Measurements from ENCODE around the gene C10orf90.

Gene C10orf90

GRCh38 chr10:126458466-126458865 lies 212.0 kb downstream of the C10orf90 start:
- DNase-seq: no peak

- DNase-seq: no peak
These were observed 213.9 kb downstream of the C10orf90 start for GRCh38 chr10:126456632-126457031.

GRCh38 chr10:126455766-126456405 lies 214.6 kb downstream of the C10orf90 start:
- DNase-seq: no peak

- DNase-seq: no peak
These were observed 215.3 kb downstream of the C10orf90 start for GRCh38 chr10:126455036-126455765.

GRCh38 chr10:126454045-126454751 lies 216.3 kb downstream of the C10orf90 start:
- no peak for DNase-seq

- no peak for DNase-seq
These were observed 218.2 kb downstream of the C10orf90 start for GRCh38 chr10:126452245-126452644.

- DNase-seq: no peak
These were observed 222.4 kb downstream of the C10orf90 start for GRCh38 chr10:126448091-126448490.

- no peak for DNase-seq
These were observed 230.6 kb downstream of the C10orf90 start for GRCh38 chr10:126439942-126440341.

GRCh38 chr10:126438407-126438783 lies 232.1 kb downstream of the C10orf90 start:
- no peak for DNase-seq

GRCh38 chr10:126437635-126438406 lies 232.7 kb downstream of the C10orf90 start:
- DNase-seq: no peak

GRCh38 chr10:126434235-126434634 lies 236.3 kb downstream of the C10orf90 start:
- no peak for DNase-seq

GRCh38 chr10:126433351-126433750 lies 237.1 kb downstream of the C10orf90 start:
- no peak for DNase-seq

- no peak for DNase-seq
These were observed 238.0 kb downstream of the C10orf90 start for GRCh38 chr10:126432507-126432906.

GRCh38 chr10:126431816-126432215 lies 238.7 kb downstream of the C10orf90 start:
- no peak for DNase-seq

- no peak for DNase-seq
These were observed 240.0 kb downstream of the C10orf90 start for GRCh38 chr10:126430512-126430911.

- DNase-seq: no peak
These were observed 241.2 kb downstream of the C10orf90 start for GRCh38 chr10:126429275-126429674.

GRCh38 chr10:126425489-126426065 lies 244.9 kb downstream of the C10orf90 start:
- DNase-seq: no peak

GRCh38 chr10:126425032-126425431 lies 245.5 kb downstream of the C10orf90 start:
- no peak for DNase-seq

- DNase-seq: no peak
These were observed 246.6 kb downstream of the C10orf90 start for GRCh38 chr10:126423732-126424491.

- DNase-seq: no peak
These were observed 247.9 kb downstream of the C10orf90 start for GRCh38 chr10:126422567-126422966.

- no peak for DNase-seq
These were observed 248.7 kb downstream of the C10orf90 start for GRCh38 chr10:126421756-126422256.
